TTC549 (cell line): ENCODE data around the gene OS9.

Source experiments
- FAIRE-seq: peaks from 2 replicates; lab custom pipeline; 2012; peaks lifted over from hg19 to GRCh38; lab: Jason Lieb, UNC

OS9 gene

GRCh38 chr12:57754411-57755193, 60.7 kb downstream of the OS9 start, which contains the start of gene MARCHF9:
MARCHF9 (plus strand) TSS chr12:57755103; CDS start chr12:57755529, 426 bp downstream.
- no peak for FAIRE-seq

GRCh38 chr12:57755194-57755453, 61.2 kb downstream of the OS9 start:
- FAIRE-seq, result no peak

- FAIRE-seq, result no peak
These were observed 61.8 kb downstream of the OS9 start for GRCh38 chr12:57755454-57756372.

- FAIRE-seq, result no peak
These were observed 62.7 kb downstream of the OS9 start for GRCh38 chr12:57756406-57757341.

- no peak for FAIRE-seq
These were observed 63.8 kb downstream of the OS9 start for GRCh38 chr12:57757771-57758170.

GRCh38 chr12:57758552-57759359, 64.8 kb downstream of the OS9 start:
- no peak for FAIRE-seq

- FAIRE-seq, result no peak
These were observed 65.5 kb downstream of the OS9 start for GRCh38 chr12:57759360-57759980.

- no peak for FAIRE-seq
These were observed 66.5 kb downstream of the OS9 start for GRCh38 chr12:57760347-57760982.

- no peak for FAIRE-seq
These were observed 67.6 kb downstream of the OS9 start for GRCh38 chr12:57761391-57761998.

GRCh38 chr12:57762463-57762862, 68.5 kb downstream of the OS9 start:
- FAIRE-seq, result no peak

- no peak for FAIRE-seq
These were observed 70.1 kb downstream of the OS9 start for GRCh38 chr12:57763881-57764661.

GRCh38 chr12:57764662-57765002, 70.7 kb downstream of the OS9 start:
- no peak for FAIRE-seq

GRCh38 chr12:57765003-57765697, 71.2 kb downstream of the OS9 start:
- no peak for FAIRE-seq

GRCh38 chr12:57765698-57766463, 71.9 kb downstream of the OS9 start:
- no peak for FAIRE-seq

- no peak for FAIRE-seq
These were observed 72.8 kb downstream of the OS9 start, which contains the start of gene CYP27B1 for GRCh38 chr12:57766464-57767304. CYP27B1 (minus strand) TSS chr12:57767078; CDS start chr12:57767041, 37 bp downstream.

GRCh38 chr12:57767305-57767698, 73.4 kb downstream of the OS9 start:
- no peak for FAIRE-seq

- no peak for FAIRE-seq
These were observed 73.9 kb downstream of the OS9 start for GRCh38 chr12:57767876-57768275.
